Stimulated activated CD8-positive, alpha-beta memory T cell treated with anti-CD3 and anti-CD28 coated beads, Interleukin-4, amount 100 ng/mL, for 24 hours (primary cell): ENCODE measurements around the gene SOX21.
A peak's percentile ranks its signal among the peaks of the same experiment; 100 is the strongest.

Experiments used
- DNase-seq: peaks from one replicate; pipeline ENCODE4 v3.0.0-alpha.2; 2020; ENCODE audit warnings: low read depth

The SOX21 gene

GRCh38 chr13:94678845-94679244 is 33.5 kb downstream of the SOX21 start:
- DNase-seq: no peak

DNA sequence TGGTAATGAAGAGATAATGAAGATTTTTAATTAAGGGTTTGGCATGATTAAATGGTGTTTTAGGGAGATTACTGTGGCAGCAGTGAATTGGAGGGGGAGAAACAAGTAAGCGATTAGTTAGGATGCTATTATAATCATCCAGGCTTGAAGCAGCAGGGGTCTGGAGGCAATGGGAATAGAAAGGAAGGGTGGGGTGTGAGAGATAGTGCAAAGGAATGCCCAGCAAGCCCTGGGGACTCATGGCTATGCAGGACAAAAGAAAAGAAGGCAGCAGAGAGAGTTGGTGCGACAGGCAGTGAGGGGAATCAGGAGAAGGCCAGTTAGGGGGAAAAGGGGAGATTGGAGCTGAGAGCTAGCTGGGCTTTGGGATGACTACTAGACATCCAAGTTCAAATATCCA is 34.5 kb downstream of the SOX21 start:
- DNase-seq: no peak

- peak; percentile 29 for DNase-seq
Observed at GRCh38 chr13:94674609-94675348, 37.6 kb downstream of the SOX21 start.

DNA sequence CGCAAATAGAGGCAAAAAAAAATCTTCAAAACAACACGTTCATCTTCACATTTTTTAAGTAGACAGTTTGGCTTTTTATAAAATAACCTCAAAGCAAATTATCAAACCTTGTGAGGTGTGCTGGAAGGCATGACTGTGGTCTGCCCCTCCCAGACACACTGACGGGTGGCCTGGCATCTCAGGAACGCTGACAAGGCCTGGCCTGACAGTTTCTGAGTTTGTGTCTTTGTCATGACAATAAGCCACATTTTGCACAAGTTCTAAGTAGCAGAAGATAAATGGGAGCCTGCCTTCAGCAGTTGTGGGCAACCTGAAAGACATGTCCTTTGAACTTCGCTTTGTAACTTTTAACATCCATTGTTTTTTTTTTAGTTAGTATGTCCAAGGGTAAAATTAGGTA is 38.5 kb downstream of the SOX21 start:
- no peak for DNase-seq

DNA sequence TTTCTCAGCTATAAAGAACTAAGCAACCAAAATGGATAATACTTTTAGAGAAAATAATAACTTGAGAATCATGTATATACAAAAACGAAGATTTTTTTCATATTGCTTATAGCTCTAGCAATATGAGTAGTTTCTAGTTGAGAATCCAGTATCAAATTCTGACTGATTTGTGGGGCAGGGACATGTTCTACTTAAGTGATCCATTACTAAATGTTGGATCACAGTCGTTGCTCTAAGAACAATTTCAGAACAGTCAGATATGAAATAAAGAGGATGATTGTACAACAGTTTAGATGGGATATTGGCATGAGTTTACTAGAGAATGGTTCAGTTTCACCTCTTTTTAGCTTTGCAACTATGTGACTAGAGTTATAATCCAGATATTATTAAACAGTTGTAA is 39.9 kb downstream of the SOX21 start:
- DNase-seq: no peak

- no peak for DNase-seq
Observed at GRCh38 chr13:94667190-94667589, 45.2 kb downstream of the SOX21 start.

DNA sequence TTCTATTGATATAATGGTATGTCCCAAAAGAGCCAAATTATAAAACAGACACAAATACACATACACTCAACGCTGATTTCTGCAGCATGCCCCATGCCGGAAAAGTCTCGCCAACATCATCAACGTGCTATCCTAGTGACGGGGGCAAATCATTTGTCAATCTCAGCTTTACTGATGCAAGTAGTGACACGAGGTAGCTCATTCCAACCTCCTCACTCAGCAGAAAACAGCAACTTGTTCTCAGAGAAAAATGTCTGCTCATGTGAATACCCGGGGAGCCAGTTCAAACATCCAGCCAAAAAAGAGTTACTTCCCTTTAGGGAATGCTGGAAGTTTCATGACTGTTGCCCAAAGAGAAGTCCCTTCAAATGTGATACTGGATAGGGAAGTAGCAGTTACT is 46.3 kb downstream of the SOX21 start:
- DNase-seq: no peak

- DNase-seq: no peak
Observed at GRCh38 chr13:94664889-94665288, 47.5 kb downstream of the SOX21 start.

DNA sequence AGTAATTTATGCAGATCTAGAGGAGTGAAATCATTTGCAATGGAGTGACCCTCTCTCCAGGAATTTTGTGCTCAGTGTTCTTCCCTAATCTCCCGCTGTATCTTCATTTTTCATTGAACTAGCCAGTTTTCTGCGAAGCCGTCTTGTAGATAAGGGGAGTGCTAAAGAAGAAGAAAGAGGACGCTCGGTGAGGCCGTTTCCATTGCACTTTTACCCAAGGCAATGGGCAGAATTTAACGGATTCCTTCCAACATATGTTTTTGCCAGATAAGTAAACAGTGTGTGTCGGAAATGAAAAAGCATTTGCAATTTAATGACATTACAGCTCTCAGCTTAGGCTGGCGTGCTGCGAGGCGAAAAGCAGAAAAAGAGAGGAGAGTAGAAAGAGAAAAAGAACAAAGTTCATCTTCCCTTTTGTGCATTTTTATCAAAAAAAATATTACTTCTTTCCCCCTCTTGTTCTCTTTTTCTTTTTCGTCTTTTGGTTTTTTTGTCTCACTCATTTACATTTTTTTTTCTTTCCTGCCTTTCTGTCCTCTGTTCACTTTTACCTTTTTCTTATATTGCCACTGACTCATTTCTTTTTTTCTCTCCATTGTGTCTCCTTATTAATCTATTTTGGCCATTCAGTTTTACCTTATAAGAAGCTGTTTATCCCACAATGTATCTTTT is 49.9 kb downstream of the SOX21 start:
- no peak for DNase-seq

- DNase-seq: no peak
Observed at GRCh38 chr13:94661406-94661805, 50.9 kb downstream of the SOX21 start.

DNA sequence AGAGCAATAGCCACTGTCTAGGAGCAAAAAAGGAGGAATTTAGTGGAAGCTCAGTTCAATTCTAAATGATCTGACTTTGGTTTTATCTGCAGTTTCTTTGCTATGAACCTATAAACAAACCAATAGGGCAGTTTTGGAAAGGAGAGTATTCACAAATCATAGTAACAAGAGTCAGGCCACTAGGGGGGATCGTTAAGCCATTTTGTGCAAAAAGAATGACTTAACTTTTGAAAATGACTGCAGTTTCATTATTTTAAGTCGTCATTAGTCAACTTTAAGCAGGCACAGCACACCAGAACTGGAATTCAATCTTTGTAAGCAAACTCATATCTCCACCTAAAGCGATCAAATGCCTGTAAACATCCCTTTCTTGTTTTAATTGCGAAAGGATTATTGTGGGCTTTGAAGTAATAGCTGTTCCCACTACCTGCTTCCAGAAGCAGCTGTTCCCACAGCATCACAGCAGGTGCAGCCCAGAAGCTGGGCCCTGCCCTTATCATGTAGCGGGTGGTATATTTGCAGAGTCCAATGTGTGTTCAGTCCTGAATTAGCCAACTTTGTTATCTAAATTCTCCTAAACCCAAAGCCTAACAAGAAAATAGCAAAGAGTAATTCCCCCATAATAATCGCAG is 51.5 kb downstream of the SOX21 start:
- no peak for DNase-seq
